Endothelial cell of umbilical vein (primary cell): ENCODE data around the gene PLEKHA4. TPM values are rescaled to one million over a fixed set of nuclear protein-coding genes. Genes with fewer than 3 reads are reported as not detected.
"Not testable (repeated sequence)": the region's sequence is repeated elsewhere in the genome, so short reads cannot be mapped to it uniquely, and the experiment has no call there.

Experiments
- BruUV-seq: library from RNA; stranded (reverse); fragments of 400-500 nt; replicated peaks from 2 replicates; lab custom pipeline; 2021; lab: Mats Ljungman, UMichigan
- CTCF ChIA-PET: fragments of 300-600, 350-600 bp; sonication (Branson Sonifier 250); formaldehyde crosslinking; loops from one replicate; lab custom pipeline; 2021; ENCODE audit warnings: antibody characterized with exemption, inconsistent platforms; lab: Charles Lee
- POLR2A ChIA-PET: fragments of 300-600, 350-600 bp; sonication (Branson Sonifier 250); formaldehyde crosslinking; loops from one replicate; lab custom pipeline; 2021; ENCODE audit warnings: antibody characterized with exemption, inconsistent platforms; lab: Charles Lee
- DNase-seq: peaks from one replicate; pipeline ENCODE4 v3.0.0-alpha.2; 2011; ENCODE audit warnings: low read depth, low spot score
- FAIRE-seq: peaks from 2 replicates; lab custom pipeline; 2011; peaks lifted over from hg19 to GRCh38; lab: Jason Lieb, UNC
- H2AFZ ChIP-seq: 2 replicates; pipeline ENCODE4 v1.6.0; 2012; ENCODE audit warnings: low read depth, low read length, control low read depth, inconsistent platforms
- H3K27ac ChIP-seq: 2 replicates; pipeline ENCODE4 v1.5.1; 2011; ENCODE audit warnings: low read depth, mild to moderate bottlenecking, control low read depth, low read length, moderate library complexity; ENCODE audit not compliant: insufficient read depth
- H3K27me3 ChIP-seq, 2 experiments: 2 replicates each; pipeline versions ENCODE4 v1.6.0 to v1.6.1; 2011; ENCODE audit warnings: low read length in 2 of 2, mixed read lengths in 1 of 2; ENCODE audit not compliant: control insufficient read depth in 2 of 2, insufficient read depth in 2 of 2
- H3K36me3 ChIP-seq, 2 experiments: 2 replicates in 1 of 2; 3 replicates in 1 of 2; pipeline ENCODE4 v1.5.1; 2011; ENCODE audit warnings: low read length in 2 of 2, mild to moderate bottlenecking in 1 of 2, moderate library complexity in 1 of 2; ENCODE audit not compliant: control insufficient read depth in 2 of 2, insufficient read depth in 2 of 2; ENCODE audit errors: extremely low read depth in 1 of 2
- H3K4me1 ChIP-seq: 3 replicates; pipeline ENCODE4 v1.5.1; 2011; ENCODE audit warnings: mild to moderate bottlenecking, low read length; ENCODE audit not compliant: control insufficient read depth, insufficient read depth; ENCODE audit errors: extremely low read depth
- H3K4me2 ChIP-seq: 2 replicates; pipeline ENCODE4 v1.6.1; 2011; ENCODE audit warnings: low read length, control low read depth, mixed read lengths; ENCODE audit not compliant: insufficient read depth
- H3K4me3 ChIP-seq, 3 experiments: fragments of 200-600 bp in 1 of 3; sonication (generic), shearing (Covaris generic) in 1 of 3; replicated peaks in 1 of 3; 2 replicates each; pipeline ENCODE4 v1.5.1; 2011 to 2016; ENCODE audit warnings: control low read depth in 3 of 3, low read length in 3 of 3, mild to moderate bottlenecking in 2 of 3, inconsistent platforms in 1 of 3, low read depth in 1 of 3, moderate library complexity in 1 of 3; ENCODE audit not compliant: insufficient read depth in 1 of 3
- H3K79me2 ChIP-seq: 2 replicates; pipeline ENCODE4 v1.6.0; 2012; ENCODE audit warnings: low read length, inconsistent platforms; ENCODE audit not compliant: control insufficient read depth, insufficient read depth
- H3K9ac ChIP-seq: replicated peaks from 2 replicates; pipeline ENCODE3; 2011; ENCODE audit warnings: low read length, control low read depth; ENCODE audit not compliant: insufficient read depth; ENCODE audit errors: extremely low read depth
- H3K9me1 ChIP-seq: replicated peaks from 3 replicates; pipeline ENCODE4 v1.6.0; 2011; ENCODE audit warnings: mild to moderate bottlenecking, low read length; ENCODE audit not compliant: control insufficient read depth, insufficient read depth; ENCODE audit errors: extremely low read depth
- H3K9me3 ChIP-seq: replicated peaks from 2 replicates; pipeline ENCODE4 v1.5.1; 2012; ENCODE audit warnings: low read length, inconsistent platforms; ENCODE audit not compliant: control insufficient read depth, insufficient read depth
- H4K20me1 ChIP-seq: replicated peaks from 2 replicates; pipeline ENCODE3; 2011; ENCODE audit warnings: mild to moderate bottlenecking, low read length; ENCODE audit not compliant: control insufficient read depth, insufficient read depth; ENCODE audit errors: extremely low read depth
- EZH2 ChIP-seq: IDR thresholded peaks from 2 replicates; pipeline ENCODE4 v1.6.1; 2012; ENCODE audit warnings: borderline replicate concordance, low read depth, mild to moderate bottlenecking, moderate library complexity, low read length, inconsistent platforms; ENCODE audit not compliant: severe bottlenecking
- FOS ChIP-seq: IDR thresholded peaks from 2 replicates; pipeline ENCODE4 v1.6.1; 2011; ENCODE audit warnings: mild to moderate bottlenecking, low read length, moderate library complexity, borderline replicate concordance; ENCODE audit not compliant: insufficient read depth
- GATA2 ChIP-seq: IDR thresholded peaks from 2 replicates; pipeline ENCODE4 v1.7.0; 2011; ENCODE audit warnings: low read depth, mild to moderate bottlenecking, moderate library complexity, mixed read lengths, low read length; ENCODE audit not compliant: insufficient read length, insufficient read depth
- JUN ChIP-seq: IDR thresholded peaks from 2 replicates; pipeline ENCODE4 v1.6.1; 2011; ENCODE audit warnings: borderline replicate concordance, low read depth; ENCODE audit not compliant: insufficient read length, insufficient read depth
- MYC ChIP-seq: IDR thresholded peaks from one replicate; pipeline ENCODE4 v1.6.1; 2011; ENCODE audit warnings: mild to moderate bottlenecking, low read depth, low read length
- POLR2A ChIP-seq: IDR thresholded peaks from 2 replicates; pipeline ENCODE4 v1.6.1; 2012; ENCODE audit warnings: low read depth, mild to moderate bottlenecking, control low read depth, low read length
- POLR2AphosphoS5 ChIP-seq: IDR thresholded peaks from 2 replicates; pipeline ENCODE4 v1.6.1; 2012; ENCODE audit warnings: low read depth, mild to moderate bottlenecking, control low read depth, low read length, moderate library complexity; ENCODE audit not compliant: insufficient read depth
- dilution Hi-C: fragments of 300-500 bp; cut with MboI; formaldehyde crosslinking; loops from one replicate; pipeline ENCODE4 v1.15.0; 2019; ENCODE audit warnings: low sequenced_read_pairs; ENCODE audit not compliant: extremely low pct_ligation_motif_present
- intact Hi-C: fragments of 100-400 bp; cut with micrococcal nuclease; formaldehyde crosslinking; loops from one replicate; pipeline ENCODE4 v1.10.0; 2022
- polyA plus RNA-seq, 4 experiments: library from polyadenylated mRNA; depleted of rRNA in 3 of 4; stranded (reverse) in 3 of 4; unstranded in 1 of 4; fragments of >200 nt; gene quantifications; 2 replicates each; pipeline versions ENCODE4 v1.2.1 to v1.2.3, GENCODE V29; 2011 to 2012; ENCODE audit warnings: missing spikeins in 1 of 4
- total RNA-seq: library from RNA; stranded (reverse); gene quantifications from 2 replicates; pipeline ENCODE4 v1.2.3, GENCODE V29; 2021
- TF ChIP-seq, protein P1 (sequence below), 2 donors: IDR thresholded peaks; 1 replicate in 1 of 2; 2 replicates in 1 of 2; pipeline ENCODE4 v1.5.1; 2011; ENCODE audit warnings: low read length in 2 of 2, mild to moderate bottlenecking in 2 of 2, moderate library complexity in 2 of 2, control low read depth in 1 of 2, inconsistent platforms in 1 of 2, low read depth in 1 of 2; ENCODE audit not compliant: insufficient read depth in 1 of 2; ENCODE audit errors: extremely low read depth in 1 of 2
- TF ChIP-seq, protein P2 (sequence below): IDR thresholded peaks from 2 replicates; pipeline ENCODE4 v1.6.1; 2011; ENCODE audit not compliant: insufficient read depth, insufficient read length

The PLEKHA4 gene
- total and polyA plus RNA-seq, 2 donors (not counting 3 experiments of a cell fraction or from before 2014, with no cell fraction given) = 4.5 to 10.1 TPM

DNA sequence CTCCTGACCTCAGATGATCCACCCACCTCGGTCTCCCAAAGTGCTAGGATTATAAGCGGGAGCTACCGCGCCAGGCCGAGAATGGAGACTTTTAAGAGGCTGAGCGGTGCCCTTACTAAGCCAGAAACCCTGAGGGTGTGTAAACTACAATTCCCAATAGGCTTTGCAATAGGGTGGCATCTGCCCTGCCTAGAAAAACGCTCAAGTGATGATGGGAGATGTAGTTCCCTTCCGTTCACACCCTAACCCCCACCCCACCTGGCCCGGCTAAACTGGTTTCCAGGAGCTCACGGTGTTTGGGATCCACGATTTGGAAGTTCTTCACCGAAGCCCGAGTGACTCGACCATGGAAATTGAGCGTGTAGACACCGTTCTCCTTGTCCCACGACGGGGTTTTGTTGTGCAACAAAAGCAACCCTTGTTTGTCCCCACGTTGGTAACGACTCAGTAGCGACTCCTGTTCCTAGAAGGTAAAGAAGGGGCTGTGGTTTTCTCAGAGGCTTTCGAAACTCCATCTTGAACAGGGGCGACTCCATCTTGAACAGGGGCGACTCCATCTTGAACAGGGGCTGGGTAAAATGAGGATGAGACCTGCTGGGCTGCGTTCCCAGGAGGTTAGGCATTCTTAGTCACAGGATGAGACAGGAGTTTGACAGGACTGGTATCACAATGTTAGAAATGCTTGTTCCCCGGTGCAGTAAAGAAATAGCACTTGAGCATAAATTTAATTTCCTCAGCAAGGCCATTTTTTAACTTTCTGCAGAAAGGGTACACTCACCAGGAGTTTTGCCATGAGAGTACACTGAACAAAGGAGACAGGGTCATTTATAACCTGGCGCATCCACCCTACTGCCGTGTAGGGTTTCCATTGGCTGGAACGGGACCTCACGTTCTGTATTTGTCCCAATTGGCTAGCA is 13.6 kb upstream of the PLEKHA4 start:
- ChIA-PET CTCF (interaction anchor here (4.4 kb wide), 1 partner anchor 89 kb away, joined by 34 read pairs; no protein-coding TSS in a partner anchor), POLR2A (interaction anchor here (0.6 kb wide), 1 partner anchor 23 kb away, joined by 3 read pairs; no protein-coding TSS in a partner anchor)
- peaks cover 6% of the 10 kb centered on the region for H3K4me1 ChIP-seq
- H3K4me3 ChIP-seq = no peak overlapping the region
- H2AFZ ChIP-seq = no peak overlapping the region
- no peaks in the 10 kb centered on the region for H3K9me3 ChIP-seq
- TF ChIP-seq, protein P1, sequence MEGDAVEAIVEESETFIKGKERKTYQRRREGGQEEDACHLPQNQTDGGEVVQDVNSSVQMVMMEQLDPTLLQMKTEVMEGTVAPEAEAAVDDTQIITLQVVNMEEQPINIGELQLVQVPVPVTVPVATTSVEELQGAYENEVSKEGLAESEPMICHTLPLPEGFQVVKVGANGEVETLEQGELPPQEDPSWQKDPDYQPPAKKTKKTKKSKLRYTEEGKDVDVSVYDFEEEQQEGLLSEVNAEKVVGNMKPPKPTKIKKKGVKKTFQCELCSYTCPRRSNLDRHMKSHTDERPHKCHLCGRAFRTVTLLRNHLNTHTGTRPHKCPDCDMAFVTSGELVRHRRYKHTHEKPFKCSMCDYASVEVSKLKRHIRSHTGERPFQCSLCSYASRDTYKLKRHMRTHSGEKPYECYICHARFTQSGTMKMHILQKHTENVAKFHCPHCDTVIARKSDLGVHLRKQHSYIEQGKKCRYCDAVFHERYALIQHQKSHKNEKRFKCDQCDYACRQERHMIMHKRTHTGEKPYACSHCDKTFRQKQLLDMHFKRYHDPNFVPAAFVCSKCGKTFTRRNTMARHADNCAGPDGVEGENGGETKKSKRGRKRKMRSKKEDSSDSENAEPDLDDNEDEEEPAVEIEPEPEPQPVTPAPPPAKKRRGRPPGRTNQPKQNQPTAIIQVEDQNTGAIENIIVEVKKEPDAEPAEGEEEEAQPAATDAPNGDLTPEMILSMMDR (IDR thresholded peaks at IDR 0.05; ENCODE audit: extremely low read depth in 1 of 2, insufficient read depth in 1 of 2, low read depth in 1 of 2, low read length in 2 of 2) = no peak
- no peak for TF ChIP-seq MYC
- TF ChIP-seq EZH2 = no peak
- TF ChIP-seq JUN = no peak
- no peak for TF ChIP-seq FOS
- no peak for TF ChIP-seq POLR2AphosphoS5
- TF ChIP-seq, protein P2, sequence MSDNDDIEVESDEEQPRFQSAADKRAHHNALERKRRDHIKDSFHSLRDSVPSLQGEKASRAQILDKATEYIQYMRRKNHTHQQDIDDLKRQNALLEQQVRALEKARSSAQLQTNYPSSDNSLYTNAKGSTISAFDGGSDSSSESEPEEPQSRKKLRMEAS = no peak
- TF ChIP-seq GATA2 = no peak
- no peak for TF ChIP-seq POLR2A
- intact Hi-C loops = no loop called here
- H4K20me1 ChIP-seq = no peaks in the 10 kb centered on the region
- H3K9me1 ChIP-seq = no peaks in the 10 kb centered on the region
- DNase-seq = no peak
- FAIRE-seq = peak; percentile 74
- no peaks in the 10 kb centered on the region for H3K79me2 ChIP-seq
- no peak overlapping the region for H3K9ac ChIP-seq
- H3K36me3 ChIP-seq = peaks cover 0 to 2% of the 10 kb centered on the region in 2 experiments
- H3K27ac ChIP-seq = no peak overlapping the region
- BruUV-seq = no TSS peak
- dilution Hi-C loops = no loop called here
- no peaks in the 10 kb centered on the region for H3K27me3 ChIP-seq
- no peak overlapping the region for H3K4me2 ChIP-seq

DNA sequence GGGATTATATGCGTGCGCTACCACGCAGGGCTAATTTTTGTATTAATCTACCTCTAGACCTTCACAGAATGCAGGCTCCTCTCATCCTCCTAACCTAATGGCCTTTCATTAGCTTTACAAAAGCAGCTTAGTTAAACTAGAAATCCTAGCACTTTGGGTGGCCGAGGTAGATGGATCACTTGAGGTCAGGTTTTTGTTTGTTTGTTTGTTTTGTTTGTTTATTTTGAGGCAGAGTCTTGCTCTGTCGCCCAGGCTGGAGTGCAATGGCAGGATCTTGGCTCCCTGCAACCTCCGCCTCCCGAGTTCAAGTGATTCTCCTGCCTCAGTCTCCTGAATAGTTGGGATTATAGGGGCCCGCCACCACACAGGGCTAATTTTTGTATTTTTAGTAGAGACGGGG is 11.3 kb upstream of the PLEKHA4 start:
- dilution Hi-C loops, BruUV-seq: not testable (repeated sequence)
- POLR2A ChIA-PET = interaction anchor here (0.6 to 1.7 kb wide), 3 partner anchors 21 to 386 kb away, joined by 3 to 5 read pairs (median 3); partner anchors contain the start of gene NUCB1

More for the DNA sequence above, 11.3 kb upstream of the PLEKHA4 start:
- H4K20me1 ChIP-seq, H3K9ac ChIP-seq, H3K4me3 ChIP-seq, H2AFZ ChIP-seq, H3K9me1 ChIP-seq, H3K27me3 ChIP-seq, H3K9me3 ChIP-seq, H3K36me3 ChIP-seq, intact Hi-C loops, DNase-seq, H3K27ac ChIP-seq, H3K4me2 ChIP-seq: not testable (repeated sequence)
- peaks cover 17% of the 10 kb centered on the region for H3K4me1 ChIP-seq
- FAIRE-seq = peak; percentile 43
- CTCF ChIA-PET = interaction anchor here (0.8 to 4.4 kb wide), 6 partner anchors 9 to 91 kb away, joined by 3 to 34 read pairs (median 5); partner anchors contain the start of gene NUCB1
- H3K79me2 ChIP-seq = peaks cover 16% of the 10 kb centered on the region
